ENCODE data around the gene UQCRQ.

Gene UQCRQ

GRCh38 chr5:132821350-132821749, 45.1 kb upstream of the UQCRQ start:
- TF ChIP-seq CREB1 (IDR thresholded peaks at IDR 0.05; ENCODE audit: low read depth) (no peak), TCF12 (IDR thresholded peaks at IDR 0.05; ENCODE audit: low read depth) (no peak), EP300 (IDR thresholded peaks at IDR 0.05; ENCODE audit: borderline replicate concordance) (no peak), TEAD4 (IDR thresholded peaks at IDR 0.05) (no peak), CEBPB (IDR thresholded peaks at IDR 0.05) (no peak), TAF1 (IDR thresholded peaks at IDR 0.05; ENCODE audit: low read depth) (no peak), NFIC (IDR thresholded peaks at IDR 0.05) (no peak), ZBTB7A (IDR thresholded peaks at IDR 0.05; ENCODE audit: low read depth) (no peak), USF1 (IDR thresholded peaks at IDR 0.05) (no peak), YY1 (IDR thresholded peaks at IDR 0.05; ENCODE audit: low read depth) (no peak), EGR1 (IDR thresholded peaks at IDR 0.05) (no peak), FOXM1 (IDR thresholded peaks at IDR 0.05; ENCODE audit: borderline replicate concordance, low read depth) (no peak)
- TF ChIP-seq, protein P1, sequence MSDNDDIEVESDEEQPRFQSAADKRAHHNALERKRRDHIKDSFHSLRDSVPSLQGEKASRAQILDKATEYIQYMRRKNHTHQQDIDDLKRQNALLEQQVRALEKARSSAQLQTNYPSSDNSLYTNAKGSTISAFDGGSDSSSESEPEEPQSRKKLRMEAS (IDR thresholded peaks at IDR 0.05): no peak
- TF ChIP-seq, protein P2, sequence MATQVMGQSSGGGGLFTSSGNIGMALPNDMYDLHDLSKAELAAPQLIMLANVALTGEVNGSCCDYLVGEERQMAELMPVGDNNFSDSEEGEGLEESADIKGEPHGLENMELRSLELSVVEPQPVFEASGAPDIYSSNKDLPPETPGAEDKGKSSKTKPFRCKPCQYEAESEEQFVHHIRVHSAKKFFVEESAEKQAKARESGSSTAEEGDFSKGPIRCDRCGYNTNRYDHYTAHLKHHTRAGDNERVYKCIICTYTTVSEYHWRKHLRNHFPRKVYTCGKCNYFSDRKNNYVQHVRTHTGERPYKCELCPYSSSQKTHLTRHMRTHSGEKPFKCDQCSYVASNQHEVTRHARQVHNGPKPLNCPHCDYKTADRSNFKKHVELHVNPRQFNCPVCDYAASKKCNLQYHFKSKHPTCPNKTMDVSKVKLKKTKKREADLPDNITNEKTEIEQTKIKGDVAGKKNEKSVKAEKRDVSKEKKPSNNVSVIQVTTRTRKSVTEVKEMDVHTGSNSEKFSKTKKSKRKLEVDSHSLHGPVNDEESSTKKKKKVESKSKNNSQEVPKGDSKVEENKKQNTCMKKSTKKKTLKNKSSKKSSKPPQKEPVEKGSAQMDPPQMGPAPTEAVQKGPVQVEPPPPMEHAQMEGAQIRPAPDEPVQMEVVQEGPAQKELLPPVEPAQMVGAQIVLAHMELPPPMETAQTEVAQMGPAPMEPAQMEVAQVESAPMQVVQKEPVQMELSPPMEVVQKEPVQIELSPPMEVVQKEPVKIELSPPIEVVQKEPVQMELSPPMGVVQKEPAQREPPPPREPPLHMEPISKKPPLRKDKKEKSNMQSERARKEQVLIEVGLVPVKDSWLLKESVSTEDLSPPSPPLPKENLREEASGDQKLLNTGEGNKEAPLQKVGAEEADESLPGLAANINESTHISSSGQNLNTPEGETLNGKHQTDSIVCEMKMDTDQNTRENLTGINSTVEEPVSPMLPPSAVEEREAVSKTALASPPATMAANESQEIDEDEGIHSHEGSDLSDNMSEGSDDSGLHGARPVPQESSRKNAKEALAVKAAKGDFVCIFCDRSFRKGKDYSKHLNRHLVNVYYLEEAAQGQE (IDR thresholded peaks at IDR 0.05; ENCODE audit: low read depth): no peak

DNA sequence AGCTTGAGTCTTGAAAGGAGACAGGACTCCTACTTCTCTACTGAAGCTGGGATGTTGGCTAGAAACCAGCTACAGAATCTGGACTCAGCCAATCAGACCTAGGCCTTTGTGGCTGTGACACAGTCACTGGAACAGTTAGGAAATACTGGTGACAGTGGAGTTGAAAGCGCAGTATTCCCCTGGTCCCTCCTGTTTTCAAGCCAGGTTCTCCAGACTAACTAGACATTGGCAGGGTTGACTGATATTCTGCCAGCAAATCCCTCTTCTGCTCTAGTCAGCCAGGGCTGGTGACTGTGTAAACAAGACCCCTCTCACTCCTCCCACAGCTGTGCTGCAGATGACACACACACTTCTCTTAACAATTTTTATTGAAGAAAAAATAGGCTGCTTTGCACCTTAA, 44.7 kb upstream of the UQCRQ start:
- TF ChIP-seq CREB1 (IDR thresholded peaks at IDR 0.05; ENCODE audit: low read depth) (no peak), EGR1 (IDR thresholded peaks at IDR 0.05) (no peak), EP300 (IDR thresholded peaks at IDR 0.05; ENCODE audit: borderline replicate concordance) (no peak), TAF1 (IDR thresholded peaks at IDR 0.05; ENCODE audit: low read depth) (no peak), FOXM1 (IDR thresholded peaks at IDR 0.05; ENCODE audit: borderline replicate concordance, low read depth) (no peak), RAD21 (IDR thresholded peaks at IDR 0.05; ENCODE audit: low read depth) (no peak), TCF12 (IDR thresholded peaks at IDR 0.05; ENCODE audit: low read depth) (no peak), USF1 (IDR thresholded peaks at IDR 0.05) (no peak), ZBTB7A (IDR thresholded peaks at IDR 0.05; ENCODE audit: low read depth) (no peak), TEAD4 (IDR thresholded peaks at IDR 0.05) (no peak), YY1 (IDR thresholded peaks at IDR 0.05; ENCODE audit: low read depth) (no peak), CEBPB (IDR thresholded peaks at IDR 0.05) (no peak), NFIC (IDR thresholded peaks at IDR 0.05) (no peak)
- TF ChIP-seq, protein P2 (IDR thresholded peaks at IDR 0.05; ENCODE audit: low read depth): no peak
- TF ChIP-seq, protein P1 (IDR thresholded peaks at IDR 0.05): no peak

DNA sequence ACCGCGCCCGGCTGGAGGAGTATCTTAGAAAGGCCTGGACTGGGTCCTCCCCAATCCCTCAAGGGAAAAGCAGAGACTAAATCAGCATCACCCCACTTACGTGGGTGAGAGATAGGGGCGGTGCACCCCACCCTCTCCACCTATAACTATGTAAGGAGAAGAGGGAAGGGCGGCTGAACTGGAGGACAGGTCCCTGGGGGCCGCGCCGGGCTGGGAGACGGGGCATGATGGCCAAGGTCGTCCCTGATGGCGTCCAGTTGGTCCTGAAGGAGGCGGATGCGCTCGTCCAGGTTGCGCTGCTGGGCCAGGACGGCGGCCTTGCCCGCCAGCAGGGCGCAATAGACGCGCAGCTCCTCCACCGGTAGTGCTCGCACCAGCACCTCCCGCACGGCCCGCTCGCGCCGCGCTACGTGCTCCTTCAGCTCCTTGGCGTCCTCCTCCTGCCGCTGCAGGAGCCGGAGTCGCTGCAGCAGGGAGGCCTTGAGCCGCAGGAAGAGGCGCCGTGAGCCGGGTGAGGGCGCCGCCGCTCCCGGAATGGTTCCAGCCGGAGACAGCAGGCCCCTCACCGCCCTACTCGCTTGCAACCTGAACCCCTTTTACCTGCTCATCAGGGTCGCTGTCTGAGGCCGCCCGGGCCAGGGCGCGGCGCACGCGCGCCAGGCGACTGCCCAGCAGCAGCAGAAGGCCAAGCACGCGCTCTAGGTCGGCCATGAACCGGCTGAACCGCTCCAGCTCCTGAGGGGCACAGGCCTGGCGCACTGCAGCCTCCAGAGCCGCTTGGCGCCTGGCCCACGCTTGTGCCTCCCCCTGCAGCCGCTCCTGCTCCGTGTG, 43.6 kb upstream of the UQCRQ start:
- TF ChIP-seq EP300 (IDR thresholded peaks at IDR 0.05; ENCODE audit: borderline replicate concordance) (no peak), NFIC (IDR thresholded peaks at IDR 0.05) (no peak), TEAD4 (IDR thresholded peaks at IDR 0.05) (no peak), ZBTB7A (IDR thresholded peaks at IDR 0.05; ENCODE audit: low read depth) (no peak), CEBPB (IDR thresholded peaks at IDR 0.05) (no peak), EGR1 (IDR thresholded peaks at IDR 0.05) (no peak), FOXM1 (IDR thresholded peaks at IDR 0.05; ENCODE audit: borderline replicate concordance, low read depth) (no peak), RAD21 (IDR thresholded peaks at IDR 0.05; ENCODE audit: low read depth) (no peak), TCF12 (IDR thresholded peaks at IDR 0.05; ENCODE audit: low read depth) (no peak), TAF1 (IDR thresholded peaks at IDR 0.05; ENCODE audit: low read depth) (no peak), YY1 (IDR thresholded peaks at IDR 0.05; ENCODE audit: low read depth) (no peak), USF1 (IDR thresholded peaks at IDR 0.05) (no peak), CREB1 (IDR thresholded peaks at IDR 0.05; ENCODE audit: low read depth) (no peak)
- TF ChIP-seq, protein P2 (IDR thresholded peaks at IDR 0.05; ENCODE audit: low read depth): no peak
- TF ChIP-seq, protein P1 (IDR thresholded peaks at IDR 0.05): no peak
